ENCODE data around the gene HAGHL. TPM values are rescaled to one million over a fixed set of nuclear protein-coding genes. Genes with fewer than 3 reads are reported as not detected.

Gene HAGHL
- total RNA-seq, 2 donors from 2014 or later = 8.9 to 11.4 TPM

DNA sequence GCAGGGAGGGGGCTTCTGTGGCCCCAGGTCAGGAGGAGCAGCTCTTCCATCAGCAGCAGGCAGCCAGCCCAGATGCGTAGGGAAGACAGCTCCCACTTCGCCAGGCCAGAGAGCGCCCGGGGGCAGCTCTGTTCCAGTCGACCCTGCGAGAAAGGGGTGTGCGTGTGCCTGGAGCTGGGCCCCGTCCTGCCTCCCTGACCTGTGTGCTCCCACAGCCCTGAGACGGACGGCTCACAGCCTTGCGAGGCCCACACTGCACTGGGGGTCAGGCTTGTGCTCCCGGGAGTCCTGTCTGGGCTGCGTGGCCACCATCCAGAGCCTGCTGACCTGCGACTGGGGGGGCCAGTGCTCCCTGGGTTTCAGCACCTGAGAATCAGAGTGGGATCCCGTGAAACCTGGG is 33.2 kb downstream of the HAGHL start:
- Mint-ChIP-seq H3K9me3 (peaks cover 5% of the 10 kb centered on the region), H3K4me3 (no peak overlapping the region), H3K27ac (no peak overlapping the region), H3K36me3 (ENCODE audit: low read depth) (no peaks in the 10 kb centered on the region), H3K27me3 (ENCODE audit: insufficient read depth) (peaks cover 8% of the 10 kb centered on the region), H3K4me1 (no peaks in the 10 kb centered on the region)
- Histone ChIP-seq H3K9me3 (ENCODE audit: control insufficient read depth, low read length) (no peaks in the 10 kb centered on the region), H3K36me3 (ENCODE audit: control insufficient read depth, insufficient read depth, low read length) (no peaks in the 10 kb centered on the region), H3K4me3 (ENCODE audit: low read length) (no peak overlapping the region), H3K27me3 (ENCODE audit: control insufficient read depth, insufficient read depth, low read length, poor library complexity, severe bottlenecking) (no peaks in the 10 kb centered on the region), H3K27ac (ENCODE audit: low read depth, low read length) (no peak overlapping the region), H3K4me1 (ENCODE audit: control insufficient read depth, insufficient read depth, low read length) (no peaks in the 10 kb centered on the region), H3K9ac (ENCODE audit: extremely low read depth, low read length, poor library complexity, severe bottlenecking) (no peak overlapping the region)
- 93% methylated on average over 11 to 15 of the region's 15 CpGs for WGBS, 2 experiments (ENCODE audit: insufficient coverage in 1 of 2, insufficient read length in 1 of 2)
- DNase-seq = no peak
- TF ChIP-seq CTCF (conservative IDR thresholded peaks at IDR 0.05) = no peak

- H3K4me3 ChIP-seq (ENCODE audit: low read length) = no peak within 1 kb of the TSS
- Mint-ChIP-seq H3K9me3 (peaks cover 5% of the 10 kb centered on the region), H3K4me1 (no peaks in the 10 kb centered on the region), H3K4me3 (no peak within 1 kb of the TSS), H3K27ac (no peak within 1 kb of the TSS), H3K27me3 (ENCODE audit: insufficient read depth) (peaks cover 6% of the 10 kb centered on the region), H3K36me3 (ENCODE audit: low read depth) (no peaks in the 10 kb centered on the region)
- DNase-seq = no peak
- 89 to 91% methylated on average over 28 to 37 of the region's 37 CpGs for whole genome bisulfite sequencing, 2 experiments (ENCODE audit: insufficient coverage in 1 of 2, insufficient read length in 1 of 2)
- TF ChIP-seq CTCF (conservative IDR thresholded peaks at IDR 0.05) = no peak
- H3K4me1 ChIP-seq (ENCODE audit: control insufficient read depth, insufficient read depth, low read length) = no peaks in the 10 kb centered on the region
- no peaks in the 10 kb centered on the region for H3K9me3 ChIP-seq (ENCODE audit: control insufficient read depth, low read length)
- H3K36me3 ChIP-seq (ENCODE audit: control insufficient read depth, insufficient read depth, low read length) = no peaks in the 10 kb centered on the region
- no peaks in the 10 kb centered on the region for H3K27me3 ChIP-seq (ENCODE audit: control insufficient read depth, insufficient read depth, low read length, poor library complexity, severe bottlenecking)
- H3K27ac ChIP-seq (ENCODE audit: low read depth, low read length) = no peak within 1 kb of the TSS
- H3K9ac ChIP-seq (ENCODE audit: extremely low read depth, low read length, poor library complexity, severe bottlenecking) = no peak within 1 kb of the TSS
Observed at GRCh38 chr16:760545-761343, 33.8 kb downstream of the HAGHL start, which contains the start of gene MSLN. Gene MSLN (plus strand): TSS chr16:760734. CDS start chr16:762681, 1,947 bp downstream.

- no peaks in the 10 kb centered on the region for H3K4me1 ChIP-seq (ENCODE audit: control insufficient read depth, insufficient read depth, low read length)
- no peaks in the 10 kb centered on the region for H3K36me3 ChIP-seq (ENCODE audit: control insufficient read depth, insufficient read depth, low read length)
- no peaks in the 10 kb centered on the region for H3K9me3 Mint-ChIP-seq
- no peak for DNase-seq
- WGBS, 2 experiments (ENCODE audit: insufficient coverage in 1 of 2, insufficient read length in 1 of 2) = 90 to 92% methylated on average over 9 to 22 of the region's 22 CpGs
- no peak for TF ChIP-seq CTCF (conservative IDR thresholded peaks at IDR 0.05)
- no peak overlapping the region for H3K27ac Mint-ChIP-seq
- H3K27ac ChIP-seq (ENCODE audit: low read depth, low read length) = no peak overlapping the region
- H3K27me3 ChIP-seq (ENCODE audit: control insufficient read depth, insufficient read depth, low read length, poor library complexity, severe bottlenecking) = no peaks in the 10 kb centered on the region
- H3K9ac ChIP-seq (ENCODE audit: extremely low read depth, low read length, poor library complexity, severe bottlenecking) = no peak overlapping the region
- no peaks in the 10 kb centered on the region for H3K27me3 Mint-ChIP-seq (ENCODE audit: insufficient read depth)
- no peaks in the 10 kb centered on the region for H3K4me1 Mint-ChIP-seq
- no peaks in the 10 kb centered on the region for H3K9me3 ChIP-seq (ENCODE audit: control insufficient read depth, low read length)
- H3K4me3 Mint-ChIP-seq = no peak overlapping the region
- no peak overlapping the region for H3K4me3 ChIP-seq (ENCODE audit: low read length)
- no peaks in the 10 kb centered on the region for H3K36me3 Mint-ChIP-seq (ENCODE audit: low read depth)
Observed at GRCh38 chr16:761625-762513, 35.0 kb downstream of the HAGHL start.
